NOMO-1 treated with DMSO at 0.1 percent for 48 hours (cell line): ENCODE data around the gene ZMYM4.

ENCODE experiments used
- DNase-seq: peaks from one replicate; lab custom pipeline; 2025; ENCODE audit not compliant: unreplicated experiment; lab: John Stamatoyannopoulos, UW

The ZMYM4 gene

GRCh38 chr1:35394386-35394785 lies 125.9 kb downstream of the ZMYM4 start:
- no peak for DNase-seq

GRCh38 chr1:35398739-35399138 lies 130.2 kb downstream of the ZMYM4 start:
- DNase-seq = peak; percentile 9

GRCh38 chr1:35401049-35401448 lies 132.5 kb downstream of the ZMYM4 start:
- no peak for DNase-seq

- DNase-seq = no peak
Measured at GRCh38 chr1:35406103-35406502, 137.6 kb downstream of the ZMYM4 start.

- DNase-seq = no peak
Measured at GRCh38 chr1:35407743-35408142, 139.2 kb downstream of the ZMYM4 start.

- DNase-seq = no peak
Measured at GRCh38 chr1:35408925-35409324, 140.4 kb downstream of the ZMYM4 start.

GRCh38 chr1:35426097-35426586 lies 157.6 kb downstream of the ZMYM4 start:
- peak; percentile 34 for DNase-seq

GRCh38 chr1:35428360-35428759 lies 159.9 kb downstream of the ZMYM4 start:
- no peak for DNase-seq

GRCh38 chr1:35430762-35431161 lies 162.3 kb downstream of the ZMYM4 start:
- DNase-seq = no peak

- no peak for DNase-seq
Measured at GRCh38 chr1:35431173-35431599, 162.7 kb downstream of the ZMYM4 start.

- no peak for DNase-seq
Measured at GRCh38 chr1:35432231-35432630, 163.7 kb downstream of the ZMYM4 start.

- DNase-seq = no peak
Measured at GRCh38 chr1:35433714-35434113, 165.2 kb downstream of the ZMYM4 start.

GRCh38 chr1:35434703-35435102 lies 166.2 kb downstream of the ZMYM4 start:
- no peak for DNase-seq

- no peak for DNase-seq
Measured at GRCh38 chr1:35436078-35436477, 167.6 kb downstream of the ZMYM4 start.

- no peak for DNase-seq
Measured at GRCh38 chr1:35437200-35437599, 168.7 kb downstream of the ZMYM4 start.

GRCh38 chr1:35439626-35440025 lies 171.1 kb downstream of the ZMYM4 start:
- DNase-seq = no peak

- DNase-seq = no peak
Measured at GRCh38 chr1:35441926-35442579, 173.5 kb downstream of the ZMYM4 start.

- DNase-seq = no peak
Measured at GRCh38 chr1:35442734-35443133, 174.2 kb downstream of the ZMYM4 start.

- DNase-seq = no peak
Measured at GRCh38 chr1:35443768-35444518, 175.4 kb downstream of the ZMYM4 start.

GRCh38 chr1:35444519-35444774 lies 175.9 kb downstream of the ZMYM4 start:
- no peak for DNase-seq

- DNase-seq = peak; percentile 55
Measured at GRCh38 chr1:35447278-35447677, 178.8 kb downstream of the ZMYM4 start.

- peak; percentile 46 for DNase-seq
Measured at GRCh38 chr1:35448344-35448801, 179.9 kb downstream of the ZMYM4 start.
